ENCODE results near the gene TNNT2. TPM values are rescaled to one million over a fixed set of nuclear protein-coding genes. Genes with fewer than 3 reads are reported as not detected.

The TNNT2 gene
- total RNA-seq, 1 donor from 2014 or later: 8,708 TPM

DNA sequence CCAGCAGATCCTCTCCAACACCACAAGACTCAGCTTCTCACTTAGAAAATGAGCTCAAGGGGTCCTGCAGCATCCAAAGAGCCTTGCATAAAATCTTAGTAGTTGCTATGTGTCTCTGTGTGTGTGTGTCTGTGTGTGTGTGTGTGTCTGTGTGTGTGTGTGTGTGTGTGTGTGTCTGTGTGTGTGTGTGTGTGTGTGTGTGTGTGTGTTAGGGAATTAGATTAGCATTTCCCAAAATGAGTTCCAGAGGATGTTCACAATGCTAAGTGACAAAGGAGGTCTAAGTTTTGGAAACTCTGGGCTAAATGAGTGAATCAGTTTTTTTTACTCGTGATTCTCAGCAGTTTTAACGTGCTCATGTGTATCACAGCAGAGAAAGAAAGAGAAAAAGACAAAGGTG is 30.5 kb downstream of the TNNT2 start:
- Histone ChIP-seq H3K4me3 (no peak overlapping the region), H3K36me3 (no peaks in the 10 kb centered on the region), H3K9me3 (replicated peaks) (peaks cover 3% of the 10 kb centered on the region), H3K4me1 (peaks cover 13% of the 10 kb centered on the region), H3K27me3 (ENCODE audit: low read depth) (peaks cover 7% of the 10 kb centered on the region), H3K27ac (replicated peaks) (no peak overlapping the region)
- intact Hi-C loops (cut with micrococcal nuclease): loop anchor here (10.0 kb wide), 1 partner anchor 92 kb away; no protein-coding TSS in a partner anchor
- TF ChIP-seq, protein P1, sequence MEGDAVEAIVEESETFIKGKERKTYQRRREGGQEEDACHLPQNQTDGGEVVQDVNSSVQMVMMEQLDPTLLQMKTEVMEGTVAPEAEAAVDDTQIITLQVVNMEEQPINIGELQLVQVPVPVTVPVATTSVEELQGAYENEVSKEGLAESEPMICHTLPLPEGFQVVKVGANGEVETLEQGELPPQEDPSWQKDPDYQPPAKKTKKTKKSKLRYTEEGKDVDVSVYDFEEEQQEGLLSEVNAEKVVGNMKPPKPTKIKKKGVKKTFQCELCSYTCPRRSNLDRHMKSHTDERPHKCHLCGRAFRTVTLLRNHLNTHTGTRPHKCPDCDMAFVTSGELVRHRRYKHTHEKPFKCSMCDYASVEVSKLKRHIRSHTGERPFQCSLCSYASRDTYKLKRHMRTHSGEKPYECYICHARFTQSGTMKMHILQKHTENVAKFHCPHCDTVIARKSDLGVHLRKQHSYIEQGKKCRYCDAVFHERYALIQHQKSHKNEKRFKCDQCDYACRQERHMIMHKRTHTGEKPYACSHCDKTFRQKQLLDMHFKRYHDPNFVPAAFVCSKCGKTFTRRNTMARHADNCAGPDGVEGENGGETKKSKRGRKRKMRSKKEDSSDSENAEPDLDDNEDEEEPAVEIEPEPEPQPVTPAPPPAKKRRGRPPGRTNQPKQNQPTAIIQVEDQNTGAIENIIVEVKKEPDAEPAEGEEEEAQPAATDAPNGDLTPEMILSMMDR (IDR thresholded peaks at IDR 0.05; ENCODE audit: borderline replicate concordance): no peak
- DNase-seq: no peak

DNA sequence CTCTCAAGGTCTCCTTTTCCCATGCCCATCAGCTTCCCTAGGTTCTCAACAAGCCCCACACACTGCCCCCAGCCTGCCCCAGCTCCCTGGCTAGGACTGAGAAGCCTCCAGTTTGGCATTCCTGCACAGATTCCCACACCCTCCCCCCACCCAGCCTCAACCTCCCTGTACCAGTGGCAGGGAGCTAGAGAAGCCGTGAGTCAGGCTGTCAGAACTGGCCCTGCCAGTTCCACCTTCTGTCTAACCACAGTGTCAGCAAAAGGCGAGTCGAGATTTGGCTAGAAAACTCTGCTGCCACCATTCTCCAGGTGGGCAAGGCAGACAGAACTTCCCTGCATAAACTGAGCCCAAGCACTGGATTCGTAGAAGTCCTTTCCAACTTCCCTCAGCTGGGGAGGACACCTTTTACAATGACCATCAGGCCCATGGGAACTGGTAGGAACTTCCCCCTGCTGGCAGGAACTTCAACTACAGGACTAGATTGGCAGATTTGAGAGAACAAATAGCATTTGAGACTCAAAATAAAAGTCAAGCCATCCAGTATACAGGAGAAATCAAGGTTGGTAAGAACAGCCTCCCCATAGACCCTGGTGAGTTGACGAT is 31.0 kb downstream of the TNNT2 start:
- DNase-seq: no peak
- intact Hi-C loops (cut with micrococcal nuclease): loop anchor here (10.0 kb wide), 1 partner anchor 92 kb away; no protein-coding TSS in a partner anchor
- H3K27me3 ChIP-seq (ENCODE audit: low read depth): peaks cover 7% of the 10 kb centered on the region
- H3K36me3 ChIP-seq: no peaks in the 10 kb centered on the region
- TF ChIP-seq, protein P1 (IDR thresholded peaks at IDR 0.05; ENCODE audit: borderline replicate concordance): peak; percentile 71
- peaks cover 9% of the 10 kb centered on the region for H3K9me3 ChIP-seq (replicated peaks)
- peaks cover 13% of the 10 kb centered on the region for H3K4me1 ChIP-seq
- H3K27ac ChIP-seq (replicated peaks): no peak overlapping the region
- no peak overlapping the region for H3K4me3 ChIP-seq

DNA sequence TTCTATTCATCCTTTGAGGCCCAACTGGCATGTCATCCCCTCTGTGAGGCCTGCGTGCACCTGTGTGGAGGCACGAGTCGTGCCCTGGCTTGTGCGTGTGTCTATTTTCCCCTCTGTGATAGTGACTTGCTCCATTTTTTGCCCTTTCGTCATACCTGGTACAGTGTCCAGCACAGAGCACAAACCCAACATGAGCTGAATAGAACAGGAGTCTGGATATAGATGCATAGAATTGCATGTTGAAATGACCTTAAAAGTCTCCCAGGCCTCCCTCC is 32.5 kb downstream of the TNNT2 start:
- no peak overlapping the region for H3K4me3 ChIP-seq
- peaks cover 13% of the 10 kb centered on the region for H3K4me1 ChIP-seq
- H3K36me3 ChIP-seq: no peaks in the 10 kb centered on the region
- H3K27me3 ChIP-seq (ENCODE audit: low read depth): peaks cover 7% of the 10 kb centered on the region
- DNase-seq: no peak
- TF ChIP-seq, protein P1 (IDR thresholded peaks at IDR 0.05; ENCODE audit: borderline replicate concordance): no peak
- H3K9me3 ChIP-seq (replicated peaks): peaks cover 14% of the 10 kb centered on the region
- intact Hi-C loops (cut with micrococcal nuclease): loop anchor here (10.0 kb wide), 1 partner anchor 90 kb away; no protein-coding TSS in a partner anchor
- no peak overlapping the region for H3K27ac ChIP-seq (replicated peaks)

DNA sequence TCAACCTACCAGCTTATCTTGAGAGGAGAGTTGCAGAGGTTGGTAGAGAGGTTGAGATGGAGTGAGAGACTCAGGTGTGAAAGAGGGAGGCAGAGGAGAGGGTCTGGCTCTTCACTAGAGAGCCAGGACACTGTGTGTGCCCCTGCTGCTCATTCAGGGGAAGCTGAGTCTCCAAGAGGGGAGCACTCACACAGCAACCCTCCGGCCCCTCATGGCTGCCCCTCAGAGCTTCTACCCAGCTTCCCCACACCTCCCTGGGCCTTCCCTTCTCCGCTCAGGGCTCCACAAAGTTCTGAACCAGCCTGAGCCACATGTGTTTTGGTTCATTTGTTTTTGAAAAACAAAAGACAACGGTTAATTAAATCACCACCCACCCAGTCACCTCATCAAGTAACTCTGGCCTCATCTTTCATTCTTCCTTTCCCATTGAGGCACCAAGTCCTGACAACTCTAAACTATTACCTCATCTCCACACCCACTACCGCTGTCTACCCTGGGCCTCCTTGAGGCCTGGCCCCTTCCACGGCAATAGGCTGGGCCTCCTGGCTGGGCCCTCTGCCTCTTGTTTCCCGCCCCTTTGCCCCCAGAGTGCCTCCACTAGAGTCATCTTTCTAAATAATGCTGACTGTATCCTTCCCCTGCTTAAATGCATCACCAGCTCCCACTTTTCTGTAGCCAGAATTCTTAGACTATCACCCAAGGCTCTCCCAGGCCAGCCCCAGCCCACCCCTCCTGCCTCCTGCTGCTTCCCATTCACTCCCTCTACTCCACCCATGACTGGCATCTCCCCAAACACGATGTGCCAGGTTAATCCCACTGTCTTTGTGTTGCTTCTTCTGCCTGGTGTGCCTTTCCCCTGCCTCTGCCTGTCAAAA is 33.0 kb downstream of the TNNT2 start:
- Histone ChIP-seq H3K4me3 (no peak overlapping the region), H3K27ac (replicated peaks) (no peak overlapping the region), H3K9me3 (replicated peaks) (peaks cover 14% of the 10 kb centered on the region), H3K27me3 (ENCODE audit: low read depth) (peaks cover 7% of the 10 kb centered on the region), H3K4me1 (peaks cover 13% of the 10 kb centered on the region), H3K36me3 (no peaks in the 10 kb centered on the region)
- TF ChIP-seq, protein P1 (IDR thresholded peaks at IDR 0.05; ENCODE audit: borderline replicate concordance): no peak
- intact Hi-C loops (cut with micrococcal nuclease): loop anchor here (10.0 kb wide), 1 partner anchor 90 kb away; no protein-coding TSS in a partner anchor
- no peak for DNase-seq

DNA sequence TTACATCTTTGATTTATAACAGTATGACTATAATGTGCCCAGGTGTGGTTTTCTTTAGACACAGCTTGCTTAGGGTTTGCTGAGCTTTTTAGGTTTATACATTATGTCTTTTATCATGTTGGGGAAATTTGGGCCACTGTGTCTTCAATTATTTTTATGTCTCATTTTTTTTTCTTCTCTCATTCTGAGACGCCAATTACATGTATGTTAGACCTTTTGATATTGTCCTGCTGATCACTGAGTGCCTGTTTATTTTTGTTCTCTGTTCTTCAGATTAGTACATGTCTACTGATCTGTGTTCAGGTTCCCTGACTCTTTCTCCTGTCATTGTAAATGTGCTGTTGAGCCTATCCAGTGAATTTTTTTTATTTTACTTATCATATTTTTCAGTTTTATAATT is 36.1 kb downstream of the TNNT2 start:
- no peak overlapping the region for H3K27ac ChIP-seq (replicated peaks)
- H3K4me3 ChIP-seq: no peak overlapping the region
- no peaks in the 10 kb centered on the region for H3K27me3 ChIP-seq (ENCODE audit: low read depth)
- TF ChIP-seq, protein P1 (IDR thresholded peaks at IDR 0.05; ENCODE audit: borderline replicate concordance): no peak
- H3K4me1 ChIP-seq: peaks cover 3% of the 10 kb centered on the region
- peaks cover 14% of the 10 kb centered on the region for H3K9me3 ChIP-seq (replicated peaks)
- H3K36me3 ChIP-seq: no peaks in the 10 kb centered on the region
- intact Hi-C loops (cut with micrococcal nuclease): loop anchor here (10.0 kb wide), 1 partner anchor 87 kb away; no protein-coding TSS in a partner anchor
- no peak for DNase-seq

Data from left ventricle myocardium inferior (tissue), 1 donor.